ENCODE measurements around the gene ZBTB46. TPM values are rescaled to one million over a fixed set of nuclear protein-coding genes. Genes with fewer than 3 reads are reported as not detected.

Gene ZBTB46
- total and polyA plus RNA-seq, 10 of the 15 experiments (the other 5 are each of a cell fraction or from before 2014, with no cell fraction given), result 0.15 to 0.92 (median 0.34) TPM

DNA sequence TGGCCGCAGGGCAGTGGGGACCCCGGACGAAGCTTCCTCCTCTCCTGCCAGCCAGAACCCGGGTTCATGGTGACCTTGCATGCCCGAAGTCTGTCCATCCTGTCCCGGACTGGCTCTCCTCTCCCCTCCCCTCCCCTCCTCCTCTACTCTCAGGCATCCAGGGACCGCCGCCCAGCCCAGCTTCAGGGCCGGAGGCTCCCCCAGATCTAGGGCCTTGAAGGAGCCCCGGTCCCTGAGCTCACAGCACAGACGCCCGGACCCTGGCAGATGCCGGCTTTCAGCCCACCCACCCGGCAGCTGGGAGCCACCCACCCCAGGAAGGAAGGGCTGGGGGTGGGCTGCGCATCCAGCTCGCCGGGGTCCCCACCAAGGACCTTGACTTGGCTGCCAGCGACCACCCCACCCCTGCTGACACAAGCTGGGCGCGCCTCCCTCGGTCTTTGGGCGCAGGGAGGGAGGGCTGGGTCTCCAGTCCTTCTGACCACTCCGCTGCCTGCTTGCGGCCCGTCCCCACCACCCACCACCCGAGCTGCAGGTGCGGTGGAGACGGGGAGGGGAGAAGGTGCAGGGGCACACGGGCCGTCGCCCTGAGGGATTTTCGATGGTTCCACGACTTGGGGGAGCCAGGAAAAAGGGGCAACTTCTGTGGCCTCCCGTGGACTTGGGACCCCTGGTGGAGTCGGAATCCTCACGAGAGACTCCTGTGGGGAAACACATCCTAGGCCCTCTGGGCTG lies 24.5 kb upstream of the ZBTB46 start:
- ATAC-seq (no peak), FAIRE-seq (no peak), DNase-seq (ENCODE audit: low read depth, low spot score) (no peak)
- TF ChIP-seq, protein P1, sequence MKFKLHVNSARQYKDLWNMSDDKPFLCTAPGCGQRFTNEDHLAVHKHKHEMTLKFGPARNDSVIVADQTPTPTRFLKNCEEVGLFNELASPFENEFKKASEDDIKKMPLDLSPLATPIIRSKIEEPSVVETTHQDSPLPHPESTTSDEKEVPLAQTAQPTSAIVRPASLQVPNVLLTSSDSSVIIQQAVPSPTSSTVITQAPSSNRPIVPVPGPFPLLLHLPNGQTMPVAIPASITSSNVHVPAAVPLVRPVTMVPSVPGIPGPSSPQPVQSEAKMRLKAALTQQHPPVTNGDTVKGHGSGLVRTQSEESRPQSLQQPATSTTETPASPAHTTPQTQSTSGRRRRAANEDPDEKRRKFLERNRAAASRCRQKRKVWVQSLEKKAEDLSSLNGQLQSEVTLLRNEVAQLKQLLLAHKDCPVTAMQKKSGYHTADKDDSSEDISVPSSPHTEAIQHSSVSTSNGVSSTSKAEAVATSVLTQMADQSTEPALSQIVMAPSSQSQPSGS (IDR thresholded peaks at IDR 0.05; ENCODE audit: low read length), result no peak
- TF ChIP-seq HDAC6 (IDR thresholded peaks at IDR 0.05; ENCODE audit: unreplicated experiment), result no peak
- TF ChIP-seq MEF2A (IDR thresholded peaks at IDR 0.05; ENCODE audit: insufficient read depth, low read depth, low read length), result no peak
- no peak for TF ChIP-seq SMAD1 (IDR thresholded peaks at IDR 0.05; ENCODE audit: low read depth, partially characterized antibody)
- no peak for TF ChIP-seq IRF4 (IDR thresholded peaks at IDR 0.05; ENCODE audit: low read depth, low read length)
- no peak for TF ChIP-seq JUND (IDR thresholded peaks at IDR 0.05; ENCODE audit: low read depth, low read length)
- TF ChIP-seq ETV6 (conservative IDR thresholded peaks at IDR 0.05 in 1 of 2, IDR thresholded peaks at IDR 0.05 in 1 of 2; ENCODE audit: borderline replicate concordance in 1 of 2, low read depth in 1 of 2), result no peak
- TF ChIP-seq, protein P2, sequence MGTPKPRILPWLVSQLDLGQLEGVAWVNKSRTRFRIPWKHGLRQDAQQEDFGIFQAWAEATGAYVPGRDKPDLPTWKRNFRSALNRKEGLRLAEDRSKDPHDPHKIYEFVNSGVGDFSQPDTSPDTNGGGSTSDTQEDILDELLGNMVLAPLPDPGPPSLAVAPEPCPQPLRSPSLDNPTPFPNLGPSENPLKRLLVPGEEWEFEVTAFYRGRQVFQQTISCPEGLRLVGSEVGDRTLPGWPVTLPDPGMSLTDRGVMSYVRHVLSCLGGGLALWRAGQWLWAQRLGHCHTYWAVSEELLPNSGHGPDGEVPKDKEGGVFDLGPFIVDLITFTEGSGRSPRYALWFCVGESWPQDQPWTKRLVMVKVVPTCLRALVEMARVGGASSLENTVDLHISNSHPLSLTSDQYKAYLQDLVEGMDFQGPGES (IDR thresholded peaks at IDR 0.05), result no peak
- TF ChIP-seq, protein P3, sequence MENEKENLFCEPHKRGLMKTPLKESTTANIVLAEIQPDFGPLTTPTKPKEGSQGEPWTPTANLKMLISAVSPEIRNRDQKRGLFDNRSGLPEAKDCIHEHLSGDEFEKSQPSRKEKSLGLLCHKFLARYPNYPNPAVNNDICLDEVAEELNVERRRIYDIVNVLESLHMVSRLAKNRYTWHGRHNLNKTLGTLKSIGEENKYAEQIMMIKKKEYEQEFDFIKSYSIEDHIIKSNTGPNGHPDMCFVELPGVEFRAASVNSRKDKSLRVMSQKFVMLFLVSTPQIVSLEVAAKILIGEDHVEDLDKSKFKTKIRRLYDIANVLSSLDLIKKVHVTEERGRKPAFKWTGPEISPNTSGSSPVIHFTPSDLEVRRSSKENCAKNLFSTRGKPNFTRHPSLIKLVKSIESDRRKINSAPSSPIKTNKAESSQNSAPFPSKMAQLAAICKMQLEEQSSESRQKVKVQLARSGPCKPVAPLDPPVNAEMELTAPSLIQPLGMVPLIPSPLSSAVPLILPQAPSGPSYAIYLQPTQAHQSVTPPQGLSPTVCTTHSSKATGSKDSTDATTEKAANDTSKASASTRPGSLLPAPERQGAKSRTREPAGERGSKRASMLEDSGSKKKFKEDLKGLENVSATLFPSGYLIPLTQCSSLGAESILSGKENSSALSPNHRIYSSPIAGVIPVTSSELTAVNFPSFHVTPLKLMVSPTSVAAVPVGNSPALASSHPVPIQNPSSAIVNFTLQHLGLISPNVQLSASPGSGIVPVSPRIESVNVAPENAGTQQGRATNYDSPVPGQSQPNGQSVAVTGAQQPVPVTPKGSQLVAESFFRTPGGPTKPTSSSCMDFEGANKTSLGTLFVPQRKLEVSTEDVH (IDR thresholded peaks at IDR 0.05; ENCODE audit: low read depth, partially characterized antibody), result no peak
- no peak for TF ChIP-seq DPF2 (IDR thresholded peaks at IDR 0.05)
- no peak for TF ChIP-seq MYB (IDR thresholded peaks at IDR 0.05; ENCODE audit: borderline replicate concordance, low read depth, low read length)
- TF ChIP-seq RELA (IDR thresholded peaks at IDR 0.05; ENCODE audit: borderline replicate concordance, partially characterized antibody), result no peak
- no peak for TF ChIP-seq NBN (IDR thresholded peaks at IDR 0.05)
- TF ChIP-seq CBFB (IDR thresholded peaks at IDR 0.05; ENCODE audit: low read depth), result no peak
- no peaks in the 10 kb centered on the region for H3K9me3 ChIP-seq (replicated peaks; ENCODE audit: control insufficient read depth, insufficient read depth, low read length)
- intact Hi-C loops (cut with micrococcal nuclease; ENCODE audit: unreplicated experiment) (no loop called here), in situ Hi-C loops (cut with MboI) (loop anchor here (5.0 kb wide), 1 partner anchor 148 kb away; the partner anchor contains the start of genes ARFRP1 and ZGPAT)
- no peak overlapping the region for H2AFZ ChIP-seq (ENCODE audit: control insufficient read depth, low read depth, low read length)
- H3K79me2 ChIP-seq (ENCODE audit: control insufficient read depth, insufficient read depth, low read length), result no peaks in the 10 kb centered on the region
- ChIA-PET SMC1A (ENCODE audit: uncharacterized antibody, unreplicated experiment) (interaction anchor here (1.5 kb wide), 1 partner anchor 9 kb away, joined by 4 read pairs; no protein-coding TSS in a partner anchor), RAD21 (ENCODE audit: unreplicated experiment) (interaction anchor here (0.9 kb wide), 1 partner anchor 147 kb away, joined by 3 read pairs; the partner anchor contains the start of genes ARFRP1 and ZGPAT), CTCF (no interaction called here), POLR2A (interaction anchor here (0.7 to 1.0 kb wide), 2 partner anchors 302 to 401 kb away, joined by 3 to 4 read pairs; no protein-coding TSS in a partner anchor)
- no peak overlapping the region for H3K4me3 ChIP-seq
- no peak overlapping the region for H3K9ac ChIP-seq (ENCODE audit: control insufficient read depth, insufficient read depth, low read length)
- no peaks in the 10 kb centered on the region for H4K20me1 ChIP-seq (ENCODE audit: control insufficient read depth, insufficient read depth)
- WGBS (ENCODE audit: insufficient coverage, insufficient replicate concordance, low lambda C conversion rate, missing lambda C conversion rate), result 85% methylated on average over 30 of the region's 36 CpGs
- no peak overlapping the region for H3K4me2 ChIP-seq (ENCODE audit: control insufficient read depth, insufficient read depth)
- BruUV-seq (replicated peaks), result no TSS peak
- H3K4me1 ChIP-seq (ENCODE audit: control insufficient read depth, insufficient read depth, low read length), result peaks cover 51% of the 10 kb centered on the region
- H3K27me3 ChIP-seq (replicated peaks in 1 of 2; ENCODE audit: control insufficient read depth in 2 of 2, insufficient read depth in 2 of 2, low read length in 1 of 2), result no peaks in the 10 kb centered on the region
- no peak overlapping the region for H3K27ac ChIP-seq (ENCODE audit: control insufficient read depth, insufficient read depth)
- H3K36me3 ChIP-seq (ENCODE audit: control insufficient read depth in 2 of 2, insufficient read depth in 2 of 2, low read length in 1 of 2), result no peaks in the 10 kb centered on the region

All from GM12878 (cell line).